PC-9 (cell line): ENCODE data around the gene GSKIP.

ENCODE experiments used
- EZH2 ChIP-seq: fragments of 200-600 bp; sonication (generic); IDR thresholded peaks from 2 replicates; pipeline ENCODE4 v1.8.0; 2017; ENCODE audit warnings: antibody characterized with exemption, low read depth
- TF ChIP-seq, protein P1 (sequence below): fragments of 200-600 bp; sonication (generic); conservative IDR thresholded peaks from 2 replicates; pipeline ENCODE4 v1.6.1; 2017; ENCODE audit warnings: mixed run types, antibody characterized with exemption, mild to moderate bottlenecking, moderate library complexity

DNA sequence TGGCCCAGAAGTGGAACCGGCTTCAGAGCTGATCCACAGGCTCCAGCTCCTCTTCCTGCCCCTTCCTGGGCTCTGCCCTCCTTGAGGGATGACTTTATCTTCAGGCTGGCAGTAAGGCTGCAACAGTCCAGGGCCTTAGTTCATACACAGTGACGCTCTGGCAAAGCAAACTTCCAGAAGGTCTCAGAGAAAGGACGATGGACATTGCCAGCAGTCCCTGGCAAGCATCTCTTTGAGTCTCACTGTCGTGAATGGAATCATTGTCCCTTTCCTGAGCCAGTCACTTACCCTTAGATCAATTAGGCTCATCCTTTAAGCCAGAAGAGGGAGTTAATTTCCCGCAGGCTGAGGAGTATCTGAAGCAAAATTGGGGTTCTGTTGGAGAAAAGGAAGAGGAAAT lies 37.2 kb downstream of the GSKIP start:
- no peak for TF ChIP-seq EZH2
- TF ChIP-seq, protein P1, sequence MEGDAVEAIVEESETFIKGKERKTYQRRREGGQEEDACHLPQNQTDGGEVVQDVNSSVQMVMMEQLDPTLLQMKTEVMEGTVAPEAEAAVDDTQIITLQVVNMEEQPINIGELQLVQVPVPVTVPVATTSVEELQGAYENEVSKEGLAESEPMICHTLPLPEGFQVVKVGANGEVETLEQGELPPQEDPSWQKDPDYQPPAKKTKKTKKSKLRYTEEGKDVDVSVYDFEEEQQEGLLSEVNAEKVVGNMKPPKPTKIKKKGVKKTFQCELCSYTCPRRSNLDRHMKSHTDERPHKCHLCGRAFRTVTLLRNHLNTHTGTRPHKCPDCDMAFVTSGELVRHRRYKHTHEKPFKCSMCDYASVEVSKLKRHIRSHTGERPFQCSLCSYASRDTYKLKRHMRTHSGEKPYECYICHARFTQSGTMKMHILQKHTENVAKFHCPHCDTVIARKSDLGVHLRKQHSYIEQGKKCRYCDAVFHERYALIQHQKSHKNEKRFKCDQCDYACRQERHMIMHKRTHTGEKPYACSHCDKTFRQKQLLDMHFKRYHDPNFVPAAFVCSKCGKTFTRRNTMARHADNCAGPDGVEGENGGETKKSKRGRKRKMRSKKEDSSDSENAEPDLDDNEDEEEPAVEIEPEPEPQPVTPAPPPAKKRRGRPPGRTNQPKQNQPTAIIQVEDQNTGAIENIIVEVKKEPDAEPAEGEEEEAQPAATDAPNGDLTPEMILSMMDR: no peak
